Activated CD8-positive, alpha-beta memory T cell treated with anti-CD3 and anti-CD28 coated beads for 24 hours (primary cell): Measurements from ENCODE around the gene RAB9A.
"Not testable (repeated sequence)": the region's sequence is repeated elsewhere in the genome, so short reads cannot be mapped to it uniquely, and the experiment has no call there.

Experiments
- DNase-seq: peaks from one replicate; pipeline ENCODE4 v3.0.0-alpha.2; 2020

Gene RAB9A, protein sequence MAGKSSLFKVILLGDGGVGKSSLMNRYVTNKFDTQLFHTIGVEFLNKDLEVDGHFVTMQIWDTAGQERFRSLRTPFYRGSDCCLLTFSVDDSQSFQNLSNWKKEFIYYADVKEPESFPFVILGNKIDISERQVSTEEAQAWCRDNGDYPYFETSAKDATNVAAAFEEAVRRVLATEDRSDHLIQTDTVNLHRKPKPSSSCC

DNA sequence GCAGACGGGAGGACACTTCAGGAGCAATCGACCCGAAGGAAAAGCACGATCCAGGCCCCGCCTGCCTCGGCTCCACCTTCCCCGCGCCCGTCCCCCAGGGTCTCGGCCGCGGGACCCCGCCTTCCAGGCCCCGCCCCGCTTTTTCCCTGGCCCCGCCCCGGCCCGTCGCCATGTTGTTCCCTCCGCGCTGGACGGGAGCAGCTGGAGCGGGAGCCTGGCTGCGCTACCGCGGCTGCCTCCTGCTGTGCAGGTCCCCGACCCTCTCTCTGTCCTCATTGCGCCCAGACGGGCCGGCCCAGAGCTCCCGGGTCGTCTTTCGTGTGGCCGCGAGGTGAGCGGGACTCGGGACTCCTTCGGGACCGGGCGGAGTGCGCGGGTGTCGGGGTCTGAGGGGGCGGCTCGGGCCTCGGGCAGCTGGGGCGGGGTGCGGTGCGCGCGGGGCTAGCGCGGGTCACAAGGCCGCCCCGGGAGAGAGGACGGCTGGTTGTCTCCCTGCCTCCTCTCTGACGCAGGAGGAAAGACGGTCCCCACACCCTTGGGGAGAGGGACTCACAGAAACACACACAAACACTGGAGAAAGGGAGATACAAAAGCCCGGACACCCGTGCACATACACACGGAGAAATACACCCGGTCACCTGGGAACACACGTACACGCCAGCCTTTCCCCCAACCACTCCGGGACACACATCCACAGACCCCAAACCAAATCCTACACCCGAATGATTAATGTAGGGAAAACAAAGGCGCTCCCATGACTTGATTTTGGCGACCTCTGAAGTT lies at the start of gene RAB9A:
Gene RAB9A (plus strand): TSS at position 171 of the 783 bp plus-strand sequence. CDS start 19,619 bp downstream, outside the sequence.
- DNase-seq, result peak; percentile 93

DNA sequence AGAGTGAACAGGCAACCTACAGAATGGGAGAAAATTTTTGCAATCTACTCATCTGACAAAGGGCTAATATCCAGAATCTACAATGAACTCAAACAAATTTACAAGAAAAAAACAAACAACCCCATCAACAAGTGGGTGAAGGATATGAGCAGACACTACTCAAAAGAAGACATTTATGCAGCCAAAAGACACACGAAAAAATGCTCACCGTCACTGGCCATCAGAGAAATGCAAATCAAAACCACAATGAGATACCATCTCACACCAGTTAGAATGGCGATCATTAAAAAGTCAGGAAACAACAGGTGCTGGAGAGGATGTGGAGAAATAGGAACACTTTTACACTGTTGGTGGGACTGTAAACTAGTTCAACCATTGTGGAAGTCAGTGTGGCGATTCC lies 47.2 kb upstream of the RAB9A start:
- DNase-seq, result not testable (repeated sequence)

DNA sequence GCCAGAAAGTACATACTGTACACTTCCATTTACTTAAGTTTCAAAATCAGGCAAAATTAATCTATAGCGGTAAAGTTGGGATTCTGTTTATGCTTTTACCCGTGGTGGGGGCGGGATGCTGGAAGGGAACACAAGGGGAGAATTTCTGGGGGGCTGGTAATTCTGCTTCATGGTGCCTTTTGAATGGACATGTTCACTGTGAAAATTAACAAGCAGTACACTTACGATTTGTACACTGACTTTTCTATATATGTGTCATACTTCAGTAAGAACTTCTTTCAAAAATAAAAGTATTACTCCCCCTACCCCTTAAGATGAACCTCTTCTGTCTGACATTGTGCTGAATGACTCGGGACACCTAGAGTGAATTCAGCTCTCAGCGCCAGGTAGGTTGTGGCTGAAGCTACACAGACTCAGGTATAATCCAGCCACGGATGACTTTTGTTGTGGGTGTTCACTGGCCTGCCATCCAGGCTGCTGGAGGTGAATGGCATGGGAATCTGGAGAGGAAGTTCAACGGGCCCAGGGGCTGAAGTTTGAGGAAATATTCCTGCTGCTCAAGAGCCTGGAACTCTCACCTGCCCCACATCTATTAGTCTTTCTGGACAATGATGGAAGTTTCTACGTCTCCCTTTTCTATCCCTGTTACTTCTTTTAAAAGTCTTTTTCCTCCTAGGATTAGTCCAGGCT lies 43.3 kb upstream of the RAB9A start:
- DNase-seq, result no peak

DNA sequence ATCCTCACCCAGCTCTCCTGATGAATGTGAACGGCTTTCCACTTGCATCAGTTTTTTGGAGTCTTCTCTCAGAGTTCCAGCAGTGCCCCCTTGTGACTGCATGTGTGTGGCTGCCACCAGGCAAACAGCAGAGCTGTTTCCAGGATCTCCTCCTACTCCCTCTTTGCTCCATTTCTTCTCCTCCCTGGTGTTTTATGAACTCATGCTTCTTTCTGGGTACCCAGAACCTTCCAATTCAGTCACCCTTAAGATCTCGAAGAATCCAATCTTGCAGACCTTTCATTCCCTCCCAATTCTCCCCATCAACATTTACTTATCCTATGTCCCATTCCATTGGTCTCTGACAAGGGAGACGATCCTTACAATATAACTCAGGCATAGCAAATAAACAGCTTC lies 42.8 kb upstream of the RAB9A start:
- no peak for DNase-seq

DNA sequence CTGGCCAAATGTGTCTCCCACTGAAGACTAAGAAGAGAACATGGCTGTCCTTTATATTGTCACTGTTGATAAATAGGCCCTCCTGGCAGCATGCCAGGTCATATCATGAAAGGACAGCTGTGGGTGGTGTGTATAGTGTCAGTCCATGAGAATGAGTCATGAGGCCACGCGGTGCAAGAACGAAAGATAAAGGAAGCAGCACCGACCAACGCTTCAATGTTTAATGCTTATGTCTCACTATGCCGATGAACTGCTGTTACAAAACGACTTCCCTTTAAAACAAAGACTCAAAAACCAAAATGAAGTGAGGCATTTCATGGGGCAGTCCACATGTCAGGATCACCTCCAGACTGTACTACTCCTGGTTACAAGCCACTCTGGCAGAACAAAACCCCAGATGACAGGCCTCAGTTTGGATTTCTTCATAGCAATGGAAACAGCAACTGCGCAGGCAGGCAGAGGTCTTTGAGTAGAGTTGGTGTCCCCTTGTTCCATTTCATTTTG lies 41.2 kb upstream of the RAB9A start:
- DNase-seq, result peak; percentile 73

DNA sequence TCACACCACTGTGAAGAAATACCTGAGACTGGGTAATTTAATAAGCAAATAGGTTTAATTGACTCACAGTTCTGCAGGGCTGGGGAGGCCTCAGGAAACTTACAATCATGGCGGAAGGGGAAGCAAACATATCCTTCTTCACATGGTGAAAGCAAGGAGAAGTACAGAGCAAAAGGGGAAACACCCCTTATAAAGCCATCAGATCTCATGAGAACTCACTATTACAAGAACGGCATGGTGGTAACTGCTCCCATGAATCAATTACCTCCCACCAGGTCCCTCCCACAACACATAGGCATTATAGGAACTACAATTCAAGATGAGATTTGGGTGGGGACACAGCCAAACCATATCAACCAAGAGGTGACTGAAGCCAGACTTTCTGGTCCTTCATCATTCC lies 40.6 kb upstream of the RAB9A start:
- not testable (repeated sequence) for DNase-seq

DNA sequence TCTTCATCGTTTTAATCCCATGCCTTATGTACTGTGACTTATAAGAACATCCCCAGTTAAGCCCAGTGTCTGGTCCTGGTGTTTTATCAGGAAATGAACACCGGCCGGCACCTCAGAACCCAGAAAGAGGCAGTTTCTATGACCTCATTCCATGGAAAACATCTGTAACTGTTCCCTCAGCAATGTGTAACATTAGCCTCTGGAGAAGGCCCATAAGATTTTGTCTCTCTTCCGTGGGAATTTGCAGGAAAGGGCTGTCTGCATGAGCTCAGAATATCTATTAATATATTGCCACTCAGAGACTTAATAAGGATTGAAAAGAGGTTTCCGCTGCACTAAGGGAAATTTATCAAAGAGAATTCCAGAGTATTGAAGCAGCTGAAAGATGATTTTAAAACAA lies 39.1 kb upstream of the RAB9A start:
- DNase-seq, result no peak

DNA sequence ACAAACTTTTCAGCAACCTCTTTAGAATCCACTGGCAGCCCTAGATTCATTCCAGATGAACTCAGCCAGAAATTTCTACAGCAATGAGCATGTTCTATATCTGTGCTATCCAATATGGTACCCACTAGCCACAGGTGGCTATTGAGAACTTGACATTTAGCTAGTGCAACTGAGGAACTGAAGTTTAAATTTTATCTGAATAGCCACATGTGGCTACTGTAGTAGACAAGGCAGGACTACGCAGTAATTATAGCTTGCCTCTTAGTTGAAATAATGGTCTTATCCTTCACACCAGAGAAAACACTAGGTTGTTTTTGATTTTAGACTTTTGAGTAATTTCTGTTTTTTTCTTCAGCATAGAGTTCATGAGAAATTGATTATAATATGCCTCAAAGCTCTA lies 38.6 kb upstream of the RAB9A start:
- DNase-seq, result no peak

DNA sequence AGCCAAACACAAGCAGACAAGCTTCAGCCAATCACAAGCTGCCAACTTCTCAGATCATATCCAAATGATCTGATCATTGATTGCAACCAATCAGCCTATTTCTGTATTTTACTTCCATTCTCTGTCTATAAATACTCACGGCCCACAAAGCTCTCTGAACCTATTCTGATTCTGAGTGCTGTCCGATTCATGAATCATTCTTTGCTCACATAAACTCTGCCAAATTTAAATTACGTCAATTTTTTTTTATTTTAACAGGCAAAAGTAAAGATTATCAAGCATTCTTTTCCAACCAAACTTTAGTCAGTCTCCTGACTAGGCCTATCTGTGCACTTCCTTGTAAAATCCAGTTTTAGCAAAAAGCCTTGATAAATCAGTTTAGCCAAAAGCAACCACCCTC lies 37.8 kb upstream of the RAB9A start:
- DNase-seq, result no peak

DNA sequence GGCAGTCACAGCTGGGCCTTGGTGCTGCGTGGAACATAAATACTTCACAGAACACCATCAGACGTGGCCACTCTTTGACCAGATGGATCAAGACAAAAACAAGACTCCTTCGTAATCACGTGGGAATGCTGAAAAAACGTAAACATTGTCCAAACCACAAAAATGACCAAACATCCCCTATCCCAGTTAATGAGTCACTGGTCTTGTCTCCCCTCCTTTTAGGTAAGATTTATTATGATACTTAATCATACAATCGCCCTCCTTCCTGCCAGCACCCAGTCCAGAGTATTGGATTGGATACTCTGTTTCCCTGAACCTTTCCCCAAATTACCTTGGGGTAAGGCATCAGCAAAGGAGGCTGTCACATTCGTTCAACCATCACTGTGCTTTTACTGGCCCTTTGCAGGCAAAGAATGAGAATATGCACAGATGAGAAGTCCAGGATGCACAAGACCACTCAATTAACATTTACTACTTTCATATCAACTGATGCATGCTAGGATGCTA lies 36.6 kb upstream of the RAB9A start:
- DNase-seq, result no peak

DNA sequence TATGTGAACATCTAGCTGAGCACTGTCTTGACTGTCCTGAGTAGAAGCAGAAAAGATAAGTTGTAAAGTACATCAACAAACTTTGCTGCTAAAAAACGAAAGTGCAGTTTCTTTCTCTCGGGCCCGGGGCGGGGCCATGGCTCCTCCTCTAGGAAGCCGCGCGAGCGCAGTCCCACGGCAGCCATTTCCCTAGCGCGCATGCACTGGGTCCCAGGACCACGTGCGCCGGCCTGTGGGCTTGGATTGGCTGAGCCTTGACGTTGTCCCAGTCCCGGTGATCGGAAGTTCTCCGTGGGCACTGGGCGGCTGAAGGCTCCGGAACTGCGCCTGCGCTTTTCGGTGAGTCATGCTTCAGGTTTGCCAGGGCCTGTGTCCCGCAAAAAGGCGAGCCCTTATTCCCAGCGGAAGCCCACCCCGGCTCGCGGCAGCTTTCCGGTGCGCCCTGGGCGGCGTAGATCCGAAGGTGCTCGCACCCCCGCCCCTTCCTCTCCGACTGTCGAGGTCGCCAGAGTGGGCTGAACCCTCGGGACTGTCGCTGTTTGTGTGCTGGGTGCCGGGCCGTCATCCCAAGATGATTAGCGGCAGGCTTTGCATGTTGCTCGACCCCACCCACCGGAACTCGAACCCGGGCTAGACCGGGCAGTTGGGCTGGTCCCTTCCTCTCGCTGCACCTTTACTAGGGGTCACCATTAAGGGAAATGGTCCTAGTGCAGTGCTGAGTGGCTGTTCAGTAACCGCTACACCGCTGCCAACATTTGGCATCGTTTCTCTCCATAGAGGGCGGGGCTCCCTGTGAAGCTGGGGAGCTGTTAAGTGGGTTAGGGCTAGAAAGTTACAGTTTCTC lies 35.9 kb upstream of the RAB9A start, which contains the start of gene TCEANC:
Gene TCEANC (plus strand): TSS at position 292 of the 844 bp plus-strand sequence. CDS start 9,368 bp downstream, outside the sequence.
- DNase-seq, result peak; percentile 98

DNA sequence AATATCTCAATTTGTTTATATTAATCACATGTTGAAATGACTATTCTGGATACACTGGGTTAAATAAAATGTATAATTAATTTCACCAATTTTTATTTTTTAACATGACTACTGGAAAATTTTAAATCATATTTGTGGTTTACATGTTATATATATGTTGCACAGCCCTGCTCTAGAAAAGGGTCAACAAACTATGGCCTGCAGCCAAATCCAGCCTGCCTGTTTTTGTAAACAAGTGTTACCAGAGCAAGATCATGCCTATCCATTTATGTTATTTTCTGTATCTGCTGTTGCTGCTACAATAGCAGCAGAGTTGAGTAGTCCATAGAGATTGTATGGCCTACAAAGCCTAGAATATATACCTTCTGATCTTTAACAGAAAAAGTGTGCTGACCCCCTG lies 34.8 kb upstream of the RAB9A start:
- DNase-seq, result no peak

DNA sequence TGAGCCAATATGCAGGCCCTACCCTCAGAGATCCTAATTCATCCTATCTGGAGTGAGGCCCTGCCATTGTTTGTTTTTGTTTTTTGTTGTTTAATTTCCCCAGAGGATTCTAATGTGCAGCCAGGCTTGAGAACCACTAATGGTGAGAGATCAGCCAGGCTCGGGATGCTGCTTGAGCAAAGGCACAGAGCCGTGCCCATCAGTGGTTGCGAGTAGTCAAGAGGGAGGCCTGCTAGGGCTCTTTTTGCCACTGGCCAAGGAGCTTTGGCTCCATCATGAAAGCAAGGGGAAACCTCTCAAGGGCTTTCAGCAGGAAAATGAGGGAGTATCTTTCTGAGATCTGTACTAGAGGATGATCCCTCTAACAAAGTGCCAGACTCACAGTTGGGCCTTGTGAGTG lies 33.3 kb upstream of the RAB9A start:
- DNase-seq, result no peak

DNA sequence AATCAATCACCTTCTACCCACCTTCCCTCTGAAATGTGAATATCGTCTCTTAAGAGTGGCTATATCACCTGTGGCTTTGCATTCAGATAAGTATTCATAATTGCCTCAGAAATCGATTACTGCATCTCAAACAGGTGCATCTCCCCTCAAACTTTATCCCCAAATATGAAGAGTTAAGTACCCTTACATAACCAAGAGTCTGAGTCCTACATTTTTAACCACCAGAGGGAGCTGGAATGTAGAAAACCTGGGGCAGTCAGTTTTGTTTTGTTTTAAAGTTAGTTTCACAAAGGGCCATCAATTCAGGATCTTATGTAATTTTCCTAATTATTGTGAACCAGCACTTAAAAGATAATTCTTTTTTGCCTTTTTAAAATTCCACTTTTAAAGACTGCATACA lies 30.3 kb upstream of the RAB9A start:
- DNase-seq, result no peak

DNA sequence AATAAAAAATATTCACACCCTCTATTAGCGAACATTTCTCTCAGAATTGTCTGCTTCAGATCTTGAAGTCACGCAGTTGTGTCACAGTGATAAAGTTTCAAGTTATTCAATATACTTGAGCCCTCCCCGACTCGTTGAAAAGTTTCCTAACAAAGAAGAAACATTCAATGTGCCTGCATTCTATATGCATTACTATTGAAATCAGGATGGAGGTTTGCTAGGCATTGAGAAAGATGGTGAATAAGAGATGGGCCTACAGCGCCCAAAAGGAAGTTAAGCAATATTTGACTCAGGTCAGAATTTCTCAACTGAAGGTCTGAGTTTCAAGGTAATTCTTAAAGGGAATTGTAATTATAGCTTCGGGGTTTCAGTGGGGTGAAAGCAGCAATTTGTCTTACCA lies 29.9 kb upstream of the RAB9A start:
- no peak for DNase-seq

DNA sequence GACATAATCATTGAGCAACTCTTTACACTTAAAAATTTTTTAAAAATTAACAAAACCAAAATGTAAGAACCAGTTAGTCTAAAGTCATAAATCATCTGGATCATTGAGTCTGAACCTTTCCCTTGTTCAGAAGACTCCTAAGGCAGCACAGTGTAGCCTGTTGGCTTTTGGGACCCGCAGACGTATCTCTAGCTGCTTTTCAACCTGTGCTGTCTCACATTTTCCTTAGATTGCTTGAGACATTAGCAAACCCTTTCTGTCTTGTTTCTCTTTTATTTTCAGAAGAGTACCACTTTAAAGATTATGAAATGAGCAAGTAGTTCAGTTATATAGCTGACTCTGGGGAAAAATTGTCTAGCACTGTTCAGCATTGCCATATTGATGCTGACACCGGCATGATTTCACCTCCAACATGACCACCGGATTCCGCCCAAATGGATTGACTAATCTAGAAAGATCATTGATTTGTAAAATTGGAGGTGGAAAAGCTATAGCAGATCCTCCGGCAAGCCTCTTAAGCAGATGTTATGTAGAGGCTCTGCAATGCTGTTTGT lies 27.1 kb upstream of the RAB9A start:
- DNase-seq, result no peak

DNA sequence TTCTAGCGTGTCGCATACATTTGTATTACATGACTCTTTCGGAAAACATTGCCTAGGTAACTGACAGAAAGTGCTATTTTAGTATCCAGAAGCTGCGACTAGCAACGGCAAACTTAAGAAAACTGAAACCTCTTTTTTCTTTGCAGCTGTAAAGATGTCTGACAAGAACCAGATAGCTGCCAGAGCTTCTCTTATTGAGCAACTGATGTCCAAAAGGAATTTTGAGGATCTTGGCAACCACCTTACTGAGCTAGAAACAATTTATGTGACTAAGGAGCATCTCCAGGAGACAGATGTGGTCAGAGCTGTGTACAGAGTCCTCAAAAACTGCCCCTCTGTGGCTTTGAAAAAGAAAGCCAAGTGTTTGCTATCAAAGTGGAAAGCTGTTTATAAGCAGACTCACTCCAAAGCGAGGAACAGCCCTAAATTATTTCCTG lies 26.6 kb upstream of the RAB9A start:
- DNase-seq, result no peak

DNA sequence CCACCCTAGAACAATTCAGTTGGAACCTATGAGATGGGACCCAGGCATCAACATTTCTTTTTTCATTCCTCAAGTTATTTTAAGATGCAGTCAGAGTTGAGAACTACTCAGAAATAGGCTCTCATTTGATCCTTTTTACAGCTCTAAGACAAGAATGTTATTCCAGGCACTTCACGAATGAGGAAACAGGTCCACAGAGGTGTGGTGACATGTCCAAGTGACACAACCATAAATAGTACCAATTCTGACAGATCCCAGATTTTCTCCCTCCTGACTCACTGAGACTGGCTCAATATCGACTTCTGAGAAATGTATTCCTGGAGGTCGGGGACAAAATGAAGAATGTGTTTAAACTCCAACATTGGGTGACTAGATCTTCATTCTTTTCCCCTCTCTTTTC lies 24.9 kb upstream of the RAB9A start:
- DNase-seq, result no peak

DNA sequence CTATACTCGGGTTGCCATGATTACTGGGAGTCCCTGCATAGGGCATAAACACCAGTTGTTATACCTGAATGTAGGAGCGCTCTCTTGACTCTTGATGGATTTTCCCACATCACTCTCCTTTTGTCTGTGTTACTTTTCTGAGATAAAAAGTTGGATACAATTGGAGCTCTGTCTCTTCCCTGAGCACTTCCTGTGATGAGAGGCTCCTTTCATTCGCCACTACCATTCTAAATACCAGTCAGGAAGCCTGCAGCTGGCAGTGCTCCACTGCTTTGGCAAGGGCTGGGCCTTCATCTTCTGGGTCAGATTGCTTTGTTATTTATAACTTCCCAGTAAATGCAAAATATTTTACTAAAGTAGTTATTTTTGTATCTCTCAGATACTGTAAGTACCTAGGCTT lies 22.1 kb upstream of the RAB9A start:
- DNase-seq, result no peak

DNA sequence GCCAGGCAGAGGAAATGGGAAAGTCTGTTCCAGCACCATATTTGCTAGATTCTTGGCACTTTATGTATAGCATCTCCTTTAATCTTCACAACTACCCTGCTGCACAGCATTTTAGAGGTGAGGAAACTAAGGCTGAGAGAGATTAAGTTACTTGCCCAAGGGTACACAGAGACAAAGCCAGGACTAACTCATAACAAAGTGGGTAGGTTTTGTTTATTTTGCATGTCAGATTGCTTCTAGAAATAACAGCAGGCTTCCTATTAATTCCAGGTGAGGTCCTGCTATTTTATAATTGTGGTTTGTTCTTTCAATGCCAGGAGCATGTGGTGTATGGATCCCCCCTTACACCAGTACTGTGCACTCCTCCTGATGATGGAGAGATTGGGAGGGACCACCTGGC lies 21.0 kb upstream of the RAB9A start:
- DNase-seq, result no peak

DNA sequence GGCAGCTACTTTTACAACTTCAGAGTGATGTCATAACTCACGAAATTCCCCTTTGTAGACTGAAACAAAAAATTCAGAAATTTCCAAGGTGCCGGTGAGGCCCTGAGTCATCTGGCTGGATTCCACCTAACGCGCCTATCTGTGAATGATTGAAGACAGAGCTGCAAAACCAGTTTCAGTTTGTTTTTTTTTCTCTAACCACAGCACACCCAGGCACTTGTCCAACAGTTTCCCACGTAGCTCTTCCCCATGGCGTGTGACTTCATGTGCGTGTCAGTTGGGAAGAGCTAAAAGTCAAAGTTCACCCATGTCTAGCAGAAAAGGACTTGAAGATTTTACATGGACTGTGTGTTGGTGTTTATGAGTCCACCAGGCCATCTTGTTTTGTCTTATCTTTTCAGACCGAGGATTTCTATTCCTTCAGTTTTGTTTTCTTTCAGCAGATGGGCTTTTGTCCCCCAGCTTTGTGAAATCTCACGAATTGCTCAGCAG lies 19.6 kb upstream of the RAB9A start:
- DNase-seq, result peak; percentile 67

DNA sequence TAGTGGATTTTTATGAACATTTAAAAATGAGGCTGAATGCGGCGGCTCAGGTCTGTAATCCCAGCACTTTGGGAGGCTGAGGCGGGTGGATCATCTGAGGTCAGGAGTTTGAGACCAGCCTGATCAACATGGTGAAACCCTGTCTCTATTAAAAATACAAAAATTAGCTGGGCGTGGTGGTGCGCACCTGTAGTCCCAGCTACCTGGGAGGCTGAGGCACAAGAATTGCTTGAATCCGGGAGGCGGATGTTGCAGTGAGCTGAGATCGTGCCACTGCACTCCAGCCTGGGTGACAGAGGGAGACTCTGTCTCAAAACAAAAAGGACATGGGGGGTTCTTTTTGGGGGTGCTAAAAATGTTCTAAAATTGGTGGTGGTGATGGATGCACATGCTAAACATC lies 19.2 kb upstream of the RAB9A start:
- not testable (repeated sequence) for DNase-seq
